SK-N-SH (cell line): ENCODE measurements around the gene NEK6. TPM values are rescaled to one million over a fixed set of nuclear protein-coding genes. Genes with fewer than 3 reads are reported as not detected.

Experiments
- CTCF ChIA-PET: fragments of 300-600, 350-600 bp; formaldehyde crosslinking; extraction: SDS; loops from one replicate; lab custom pipeline; 2021; lab: Yijun Ruan, JAX
- POLR2A ChIA-PET: fragments of 350-600 bp; sonication (Branson Sonifier 250); formaldehyde crosslinking; extraction: SDS; loops from one replicate; lab custom pipeline; 2020; ENCODE audit warnings: antibody characterized with exemption, inconsistent platforms; lab: Yijun Ruan, JAX
- DNase-seq: peaks from one replicate; pipeline ENCODE4 v3.0.0; 2012
- H2AFZ ChIP-seq: fragments of 200-600 bp; sonication (generic); 2 replicates; pipeline ENCODE4 v1.8.1; 2016; ENCODE audit warnings: antibody characterized with exemption, mild to moderate bottlenecking, low read depth
- H3F3A ChIP-seq: fragments of 200-600 bp; sonication (generic); replicated peaks from 2 replicates; pipeline ENCODE3; 2016; ENCODE audit warnings: antibody characterized with exemption, mild to moderate bottlenecking; ENCODE audit not compliant: insufficient read depth
- H3K27ac ChIP-seq, 2 experiments: fragments of 200-500 bp in 1 of 2; fragments of 200-600 bp in 1 of 2; sonication (Bioruptor generic) in 1 of 2; sonication (generic), shearing (Covaris generic) in 1 of 2; 2 replicates each; pipeline versions ENCODE4 v1.5.1 to v1.6.1; 2014 to 2016; ENCODE audit warnings: low read depth in 2 of 2, inconsistent platforms in 1 of 2, low read length in 1 of 2, mild to moderate bottlenecking in 1 of 2, mixed read lengths in 1 of 2
- H3K27me3 ChIP-seq: fragments of 200-600 bp; sonication (generic), shearing (Covaris generic); 2 replicates; pipeline ENCODE4 v1.6.1; 2016; ENCODE audit warnings: mixed run types; ENCODE audit not compliant: insufficient read depth
- H3K36me3 ChIP-seq, 2 experiments: fragments of 200-500 bp in 1 of 2; fragments of 200-600 bp in 1 of 2; sonication (Bioruptor generic) in 1 of 2; sonication (generic) in 1 of 2; replicated peaks in 1 of 2; 2 replicates each; pipeline versions ENCODE3 to v1.5.1; 2014 to 2016; ENCODE audit warnings: low read length in 1 of 2, mild to moderate bottlenecking in 1 of 2; ENCODE audit not compliant: insufficient read depth in 2 of 2, control insufficient read depth in 1 of 2
- H3K4me1 ChIP-seq, 2 experiments: fragments of 200-500 bp in 1 of 2; fragments of 200-600 bp in 1 of 2; sonication (Bioruptor generic) in 1 of 2; sonication (generic), shearing (Covaris generic) in 1 of 2; 2 replicates each; pipeline versions ENCODE4 v1.5.1 to v1.6.1; 2014 to 2016; ENCODE audit warnings: low read depth in 1 of 2, low read length in 1 of 2, mixed run types in 1 of 2; ENCODE audit not compliant: insufficient read depth in 2 of 2, control insufficient read depth in 1 of 2
- H3K4me2 ChIP-seq: fragments of 200-600 bp; sonication (generic), shearing (Covaris generic); 2 replicates; pipeline ENCODE4 v1.6.1; 2017; ENCODE audit warnings: mixed run types
- H3K4me3 ChIP-seq, 2 experiments: fragments of 200-500 bp in 1 of 2; fragments of 200-600 bp in 1 of 2; sonication (Bioruptor generic) in 1 of 2; sonication (generic), shearing (Covaris generic) in 1 of 2; 2 replicates each; pipeline versions ENCODE4 v1.5.1 to v1.8.1; 2014 to 2016; ENCODE audit warnings: low read depth in 2 of 2, inconsistent platforms in 1 of 2, low read length in 1 of 2, mild to moderate bottlenecking in 1 of 2, mixed read lengths in 1 of 2, moderate library complexity in 1 of 2
- H3K79me2 ChIP-seq: fragments of 200-600 bp; sonication (generic); 2 replicates; pipeline ENCODE4 v1.8.1; 2017; ENCODE audit warnings: mild to moderate bottlenecking; ENCODE audit not compliant: insufficient read depth
- H3K9ac ChIP-seq: fragments of 200-600 bp; sonication (generic); 2 replicates; pipeline ENCODE4 v1.6.1; 2017; ENCODE audit warnings: mixed run types
- H3K9me2 ChIP-seq: fragments of 200-600 bp; sonication (generic); 2 replicates; pipeline ENCODE4 v1.6.1; 2017; ENCODE audit warnings: mixed run types
- H3K9me3 ChIP-seq: fragments of 200-600 bp; sonication (generic); 2 replicates; pipeline ENCODE4 v1.6.1; 2017; ENCODE audit warnings: mixed run types, mild to moderate bottlenecking, moderate library complexity
- H4K20me1 ChIP-seq: fragments of 200-600 bp; sonication (generic); 2 replicates; pipeline ENCODE4 v1.6.1; 2017; ENCODE audit warnings: mild to moderate bottlenecking, mixed run types; ENCODE audit not compliant: insufficient read depth
- CHD2 ChIP-seq: fragments of 150-350 bp; IDR thresholded peaks from 2 replicates; pipeline ENCODE4 v1.6.1; 2018; ENCODE audit warnings: low read length; ENCODE audit not compliant: partially characterized antibody
- EP300 ChIP-seq, 2 experiments: IDR thresholded peaks; 2 replicates each; pipeline versions ENCODE4 v1.4.0 to v1.6.1; 2012; ENCODE audit warnings: borderline replicate concordance in 1 of 2, low read depth in 1 of 2, low read length in 1 of 2
- FOSL2 ChIP-seq: IDR thresholded peaks from 2 replicates; pipeline ENCODE4 v1.4.0; 2012; ENCODE audit warnings: low read depth, mild to moderate bottlenecking, moderate library complexity, borderline replicate concordance
- FOXJ3 ChIP-seq: sonication (generic); formaldehyde crosslinking; IDR thresholded peaks from 2 replicates; pipeline ENCODE4 v1.5.1; 2020; ENCODE audit warnings: mild to moderate bottlenecking, missing genetic modification reagents
- MEF2A ChIP-seq: IDR thresholded peaks from 2 replicates; pipeline ENCODE4 v1.4.0; 2012; ENCODE audit warnings: low read depth, borderline replicate concordance
- MXI1 ChIP-seq: IDR thresholded peaks from 2 replicates; pipeline ENCODE4 v1.6.1; 2012; ENCODE audit warnings: mild to moderate bottlenecking, low read depth, low read length, improper control_type of control experiment
- NFIC ChIP-seq: IDR thresholded peaks from 2 replicates; pipeline ENCODE4 v1.4.0; 2012; ENCODE audit warnings: borderline replicate concordance
- NRF1 ChIP-seq: IDR thresholded peaks from 2 replicates; pipeline ENCODE4 v1.6.1; 2012; ENCODE audit warnings: low read depth, mild to moderate bottlenecking, low read length
- POLR2AphosphoS5 ChIP-seq: IDR thresholded peaks from 2 replicates; pipeline ENCODE4 v1.6.1; 2012; ENCODE audit warnings: low read depth, low read length
- RAD21 ChIP-seq: IDR thresholded peaks from 2 replicates; pipeline ENCODE4 v1.6.1; 2012; ENCODE audit warnings: mild to moderate bottlenecking, low read length
- RCOR1 ChIP-seq: fragments of 150-350 bp; IDR thresholded peaks from 2 replicates; pipeline ENCODE4 v1.6.1; 2017; ENCODE audit warnings: antibody characterized with exemption, low read length
- WGBS: methylation state at CpG from one replicate; pipeline ENCODE4 v1.1.6; 2017; ENCODE audit warnings: low lambda C conversion rate; 5-methylcytosine and 5-hydroxymethylcytosine counted together
- polyA plus RNA-seq, 3 experiments: library from polyadenylated mRNA; depleted of rRNA; stranded (reverse); fragments of >200 nt; gene quantifications; 2 replicates each; pipeline ENCODE4 v1.2.3, GENCODE V29; 2012
- TF ChIP-seq, protein P1 (sequence below): fragments of 150-350 bp; IDR thresholded peaks from 2 replicates; pipeline ENCODE4 v1.6.1; 2016; ENCODE audit warnings: mild to moderate bottlenecking, low read depth, low read length

The NEK6 gene
- polyA plus RNA-seq, 1 of the 3 experiments (the other 2 are of a cell fraction), result 89.8 TPM

DNA sequence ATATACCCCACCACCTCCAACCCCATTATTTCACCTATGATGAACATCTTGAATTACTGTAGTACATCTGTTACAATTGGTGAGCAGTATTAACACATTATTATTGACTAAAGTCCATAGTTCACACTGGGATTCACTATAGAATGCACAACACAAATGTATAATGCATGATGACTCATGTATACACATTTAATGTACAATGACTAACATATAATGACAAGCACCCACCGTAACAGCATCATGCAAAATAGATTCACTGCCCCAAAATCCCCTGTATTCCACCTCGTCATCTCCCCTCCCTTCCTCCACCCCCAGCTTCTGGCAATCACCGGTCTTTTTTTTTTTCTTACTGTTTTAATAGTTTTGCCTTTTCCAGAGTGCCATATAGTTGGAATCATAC, 47.1 kb upstream of the NEK6 start:
- WGBS, result 49% methylated on average over 3 of the region's 3 CpGs
- ChIA-PET CTCF (interaction anchor here (1.5 kb wide), 1 partner anchor 84 kb away, joined by 3 read pairs; no protein-coding TSS in a partner anchor), POLR2A (no interaction called here)
- no peak for DNase-seq
- H4K20me1 ChIP-seq, result no peaks in the 10 kb centered on the region
- H3K27me3 ChIP-seq, result peaks cover 17% of the 10 kb centered on the region; the same call in 1 of the 2 replicates
- no peaks in the 10 kb centered on the region for H3K9me3 ChIP-seq
- H3K4me1 ChIP-seq, result peaks cover 0 to 5% of the 10 kb centered on the region in 2 experiments; a peak in 1 of 4 replicates
- no peak overlapping the region for H3K4me3 ChIP-seq
- H3K4me2 ChIP-seq, result no peak overlapping the region
- no peaks in the 10 kb centered on the region for H3K9me2 ChIP-seq
- H3K79me2 ChIP-seq, result no peaks in the 10 kb centered on the region
- no peak for TF ChIP-seq RCOR1
- TF ChIP-seq, protein P1, sequence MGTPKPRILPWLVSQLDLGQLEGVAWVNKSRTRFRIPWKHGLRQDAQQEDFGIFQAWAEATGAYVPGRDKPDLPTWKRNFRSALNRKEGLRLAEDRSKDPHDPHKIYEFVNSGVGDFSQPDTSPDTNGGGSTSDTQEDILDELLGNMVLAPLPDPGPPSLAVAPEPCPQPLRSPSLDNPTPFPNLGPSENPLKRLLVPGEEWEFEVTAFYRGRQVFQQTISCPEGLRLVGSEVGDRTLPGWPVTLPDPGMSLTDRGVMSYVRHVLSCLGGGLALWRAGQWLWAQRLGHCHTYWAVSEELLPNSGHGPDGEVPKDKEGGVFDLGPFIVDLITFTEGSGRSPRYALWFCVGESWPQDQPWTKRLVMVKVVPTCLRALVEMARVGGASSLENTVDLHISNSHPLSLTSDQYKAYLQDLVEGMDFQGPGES, result no peak
- no peak for TF ChIP-seq FOSL2
- TF ChIP-seq MXI1, result no peak
- no peak for TF ChIP-seq POLR2AphosphoS5
- no peak for TF ChIP-seq CHD2
- no peak for TF ChIP-seq MEF2A
- no peak for TF ChIP-seq FOXJ3 (CRISPR knock-in tag)
- TF ChIP-seq NRF1, result no peak
- TF ChIP-seq, all 33 proteins: peak for 0
- Histone ChIP-seq H3F3A (no peaks in the 10 kb centered on the region), H3K9ac (no peak overlapping the region), H3K27ac (no peak overlapping the region), H2AFZ (no peak overlapping the region), H3K36me3 (no peaks in the 10 kb centered on the region)

DNA sequence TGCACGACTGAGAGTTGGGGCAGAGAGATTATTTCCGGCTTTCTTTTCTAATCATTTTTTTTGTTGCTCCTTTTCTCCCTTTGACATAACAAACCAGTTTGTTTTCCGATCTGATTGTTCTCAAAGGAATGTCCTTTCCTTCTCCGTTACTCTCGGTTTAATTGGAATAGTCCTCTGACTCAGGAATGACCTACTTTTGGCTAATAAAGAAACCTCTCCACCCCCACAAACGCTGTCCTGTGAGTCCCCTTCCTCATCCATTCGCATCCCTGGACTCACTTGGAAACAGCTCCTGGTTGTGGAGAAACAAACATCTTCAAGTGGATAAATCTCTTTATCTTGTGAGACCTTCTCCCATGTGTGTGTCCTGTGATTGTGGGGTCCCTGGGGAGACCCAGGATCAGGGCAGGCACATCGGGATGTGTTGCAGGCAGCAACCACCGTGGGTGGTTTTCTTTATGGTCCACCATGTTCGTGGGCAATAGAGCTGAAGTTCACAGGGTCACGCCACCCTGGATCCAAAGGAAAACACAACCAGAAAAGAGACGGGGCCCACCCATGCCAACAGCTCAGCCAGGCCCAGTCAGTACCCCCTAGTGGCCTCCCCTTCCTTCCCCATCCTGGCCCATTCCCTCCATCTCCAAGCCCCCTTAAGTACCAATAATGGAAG, 45.2 kb upstream of the NEK6 start:
- Histone ChIP-seq H3K4me2 (peak overlapping the region; percentile 54), H3K27ac (no peak overlapping the region)
- DNase-seq, result no peak

DNA sequence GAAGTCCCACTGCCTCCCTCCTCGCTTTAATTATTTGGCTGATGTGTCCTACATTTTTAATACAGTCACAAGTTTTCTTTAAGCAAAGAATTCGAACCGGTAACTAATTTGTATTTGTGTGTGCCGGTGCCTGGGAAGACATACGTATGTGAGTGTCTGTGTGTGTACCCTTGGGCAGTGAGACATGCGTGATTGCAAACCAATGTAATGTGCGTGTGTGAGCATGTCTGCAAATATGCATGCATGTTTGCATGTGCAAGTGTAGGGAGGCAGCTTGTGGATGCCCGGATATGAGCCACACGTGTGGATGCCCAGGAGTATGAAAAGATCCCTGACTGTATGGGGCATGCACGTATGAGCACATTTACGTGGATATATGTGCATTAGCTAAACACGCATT, 44.4 kb upstream of the NEK6 start:
- Histone ChIP-seq H4K20me1 (no peaks in the 10 kb centered on the region), H3K9me3 (no peaks in the 10 kb centered on the region), H3F3A (no peaks in the 10 kb centered on the region), H3K9me2 (no peaks in the 10 kb centered on the region), H3K9ac (no peak overlapping the region), H3K4me1 (peaks cover 0 to 5% of the 10 kb centered on the region in 2 experiments; a peak in 1 of 4 replicates), H3K27ac (no peak overlapping the region), H3K4me2 (no peak overlapping the region), H3K36me3 (no peaks in the 10 kb centered on the region), H3K79me2 (no peaks in the 10 kb centered on the region), H2AFZ (no peak overlapping the region), H3K27me3 (no peaks in the 10 kb centered on the region), H3K4me3 (no peak overlapping the region)
- DNase-seq, result no peak
- no peak for TF ChIP-seq RAD21
- TF ChIP-seq NFIC, result no peak
- CTCF ChIA-PET, result interaction anchor here (1.8 kb wide), 1 partner anchor 11 kb away, joined by 6 read pairs; no protein-coding TSS in a partner anchor
- 78% methylated on average over 12 of the region's 12 CpGs for WGBS
- POLR2A ChIA-PET, result no interaction called here

More for the DNA sequence above, 45.2 kb upstream of the NEK6 start:
- WGBS, result 73% methylated on average over 12 of the region's 12 CpGs
- peaks cover 3% of the 10 kb centered on the region; the same call in 1 of the 2 replicates for H3K27me3 ChIP-seq
- no peak overlapping the region for H3K4me3 ChIP-seq
- no peaks in the 10 kb centered on the region for H3K36me3 ChIP-seq
- CTCF ChIA-PET, result interaction anchor here (1.8 kb wide), 1 partner anchor 11 kb away, joined by 6 read pairs; no protein-coding TSS in a partner anchor
- H3K9ac ChIP-seq, result no peak overlapping the region
- no peaks in the 10 kb centered on the region for H3K9me2 ChIP-seq
- H4K20me1 ChIP-seq, result no peaks in the 10 kb centered on the region
- H2AFZ ChIP-seq, result no peak overlapping the region
- no peaks in the 10 kb centered on the region for H3K9me3 ChIP-seq
- H3K4me1 ChIP-seq, result peaks cover 0 to 5% of the 10 kb centered on the region in 2 experiments; a peak in 1 of 4 replicates
- H3F3A ChIP-seq, result no peaks in the 10 kb centered on the region
- TF ChIP-seq EP300 (IDR thresholded peaks at IDR 0.05; ENCODE audit: borderline replicate concordance in 1 of 2, low read depth in 1 of 2, low read length in 1 of 2), result no peak
- TF ChIP-seq, all 33 proteins: peak for 0
- H3K79me2 ChIP-seq, result no peaks in the 10 kb centered on the region
- POLR2A ChIA-PET, result no interaction called here
